Epithelial cell of proximal tubule (primary cell): ENCODE data around the gene CORO7. TPM values are rescaled to one million over a fixed set of nuclear protein-coding genes. Genes with fewer than 3 reads are reported as not detected.

Experiments used
- DNase-seq: peaks from one replicate; pipeline ENCODE4 v3.0.0-alpha.2; 2011; ENCODE audit warnings: low read depth
- H3K4me3 ChIP-seq: 2 replicates; pipeline ENCODE4 v1.5.1; 2011; ENCODE audit warnings: low read depth, mild to moderate bottlenecking, low read length
- CTCF ChIP-seq: conservative IDR thresholded peaks from 2 replicates; pipeline ENCODE4 v1.5.1; 2012; ENCODE audit warnings: low read depth, mild to moderate bottlenecking, low read length
- total RNA-seq: library from RNA; depleted of rRNA; stranded (reverse); fragments of >200 nt; gene quantifications from 2 replicates; pipeline ENCODE4 v1.2.3, GENCODE V29; 2015

The CORO7 gene
- total RNA-seq, 1 donor from 2014 or later, result 101 TPM

GRCh38 chr16:4437366-4437765 lies 21.0 kb upstream of the CORO7 start:
- no peak for DNase-seq
- TF ChIP-seq CTCF, result no peak
- H3K4me3 ChIP-seq, result no peak overlapping the region

- TF ChIP-seq CTCF, result no peak
- no peak for DNase-seq
- no peak overlapping the region for H3K4me3 ChIP-seq
These were observed 19.1 kb upstream of the CORO7 start for GRCh38 chr16:4435337-4436067.

DNA sequence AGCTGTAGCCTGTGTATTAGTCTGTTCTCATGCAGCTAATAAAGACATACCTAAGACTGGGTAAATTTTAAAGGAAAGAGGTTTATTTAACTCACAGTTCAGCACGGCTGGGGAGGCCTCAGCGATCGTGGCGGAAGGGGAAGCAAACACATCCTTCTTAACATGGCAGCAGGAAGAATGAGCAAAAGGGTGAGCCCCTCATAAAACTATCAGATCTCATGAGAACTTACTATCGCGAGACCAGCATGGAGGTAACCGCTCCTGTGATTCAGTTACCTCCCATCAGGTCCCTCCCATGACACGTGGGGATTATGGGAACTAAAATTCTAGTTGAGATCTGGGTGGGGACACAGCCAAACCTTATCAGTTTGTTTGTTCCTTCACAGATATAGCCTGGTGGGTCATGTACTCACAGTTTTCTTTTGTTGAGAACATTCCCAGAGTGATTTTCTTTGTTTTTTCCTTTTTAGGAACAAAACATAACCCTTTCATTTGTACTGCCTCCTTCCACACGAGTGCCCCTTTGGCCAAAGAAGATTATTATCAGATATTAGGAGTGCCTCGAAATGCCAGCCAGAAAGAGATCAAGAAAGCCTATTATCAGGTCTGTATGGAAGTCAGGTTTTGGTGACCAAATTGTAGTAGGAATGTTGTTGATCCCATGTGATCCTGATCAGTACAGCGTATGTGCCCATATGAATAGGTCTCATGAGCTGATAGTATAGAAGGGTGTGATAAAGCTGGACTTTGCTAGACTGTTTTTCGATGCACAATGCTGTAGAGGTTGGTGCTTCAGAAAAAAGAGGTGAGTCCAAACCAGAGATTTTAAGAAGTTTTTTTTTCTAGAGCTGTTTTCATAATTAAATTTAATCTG lies 17.8 kb upstream of the CORO7 start:
- H3K4me3 ChIP-seq, result no peak overlapping the region
- TF ChIP-seq CTCF, result no peak
- no peak for DNase-seq

DNA sequence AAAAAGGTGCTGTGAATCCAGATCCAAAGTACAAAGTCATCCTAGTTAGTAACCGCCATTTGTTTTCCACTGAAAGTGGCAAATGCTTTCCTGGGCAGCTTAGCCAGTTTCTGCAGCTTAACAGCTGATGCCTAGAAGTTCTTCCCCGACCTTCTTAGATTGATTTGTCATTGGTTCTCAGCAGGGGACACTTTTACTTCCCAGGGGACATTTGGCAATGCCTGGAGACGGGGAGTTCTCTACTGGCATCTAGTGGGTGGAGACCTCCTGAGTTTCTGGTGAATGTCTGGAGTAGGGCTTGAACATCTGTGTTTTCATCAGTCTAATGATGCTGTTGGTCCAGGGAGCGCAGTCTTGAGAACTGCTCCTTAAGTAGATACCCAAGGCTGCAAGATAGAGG lies 16.8 kb upstream of the CORO7 start:
- no peak for DNase-seq
- no peak overlapping the region for H3K4me3 ChIP-seq
- TF ChIP-seq CTCF, result no peak

GRCh38 chr16:4431023-4431422 lies 14.6 kb upstream of the CORO7 start:
- DNase-seq, result no peak
- no peak overlapping the region for H3K4me3 ChIP-seq
- no peak for TF ChIP-seq CTCF

DNA sequence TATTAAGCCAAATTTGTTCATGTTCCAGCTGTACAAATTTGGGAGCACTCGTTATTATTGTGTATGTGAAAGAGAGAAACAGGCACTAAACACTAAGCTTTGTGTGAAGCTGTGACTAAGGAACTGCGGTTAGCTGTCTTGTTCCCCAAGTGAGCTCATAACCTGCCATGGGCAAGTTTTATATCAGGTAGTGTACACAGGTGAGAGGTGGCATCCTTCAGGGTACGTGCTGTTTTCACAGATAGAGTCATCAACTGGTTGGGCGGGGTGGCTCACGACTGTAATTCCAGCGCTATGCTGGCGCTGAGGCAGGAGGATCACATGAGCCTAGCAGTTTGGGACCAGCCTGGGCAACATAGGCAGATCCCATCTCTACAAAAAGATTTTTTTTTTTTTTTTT lies 12.1 kb upstream of the CORO7 start:
- no peak for TF ChIP-seq CTCF
- no peak overlapping the region for H3K4me3 ChIP-seq
- DNase-seq, result no peak
